Neural progenitor cell (in vitro differentiated cells): ENCODE measurements around the gene SLC39A2. TPM values are rescaled to one million over a fixed set of nuclear protein-coding genes. Genes with fewer than 3 reads are reported as not detected.

Experiments used
- DNase-seq: peaks from one replicate; pipeline ENCODE4 v3.0.0-alpha.2; 2016; ENCODE audit warnings: low spot score
- H2AFZ ChIP-seq: fragments of 200-600 bp; sonication (generic); replicated peaks from 2 replicates; pipeline ENCODE4 v1.6.1; 2016; ENCODE audit warnings: antibody characterized with exemption
- H3F3A ChIP-seq: fragments of 200-600 bp; sonication (generic); 2 replicates; pipeline ENCODE4 v1.6.1; 2016; ENCODE audit warnings: antibody characterized with exemption, low read depth
- H3K27ac ChIP-seq: fragments of 200-600 bp; sonication (generic); 2 replicates; pipeline ENCODE4 v1.5.1; 2016; ENCODE audit warnings: mild to moderate bottlenecking
- H3K27me3 ChIP-seq: fragments of 200-600 bp; sonication (generic); 2 replicates; pipeline ENCODE4 v1.6.1; 2016; ENCODE audit warnings: mild to moderate bottlenecking, moderate library complexity
- H3K36me3 ChIP-seq: fragments of 200-600 bp; sonication (generic); 2 replicates; pipeline ENCODE4 v1.5.1; 2016
- H3K4me1 ChIP-seq: fragments of 200-600 bp; sonication (generic); 2 replicates; pipeline ENCODE4 v1.6.1; 2016; ENCODE audit warnings: mixed run types
- H3K4me2 ChIP-seq: fragments of 200-600 bp; sonication (generic); 2 replicates; pipeline ENCODE4 v1.6.1; 2016
- H3K4me3 ChIP-seq: fragments of 200-600 bp; sonication (generic); 2 replicates; pipeline ENCODE4 v1.5.1; 2016
- H3K79me2 ChIP-seq: fragments of 200-600 bp; sonication (generic); 2 replicates; pipeline ENCODE4 v1.6.1; 2016; ENCODE audit warnings: low read depth
- H3K9ac ChIP-seq: fragments of 200-600 bp; sonication (generic); 2 replicates; pipeline ENCODE4 v1.6.1; 2016
- H3K9me3 ChIP-seq: fragments of 200-600 bp; sonication (generic); 2 replicates; pipeline ENCODE4 v1.5.1; 2016; ENCODE audit warnings: low read depth
- H4K20me1 ChIP-seq: fragments of 200-600 bp; sonication (generic); 2 replicates; pipeline ENCODE4 v1.6.1; 2016; ENCODE audit warnings: low read depth
- H3K27ac Mint-ChIP-seq: 3 replicates; pipeline ENCODE4 v1.8.0; 2021; ENCODE audit warnings: mixed read lengths
- H3K27me3 Mint-ChIP-seq: 2 replicates; pipeline ENCODE4 v1.8.0; 2022; ENCODE audit warnings: low read depth, mild to moderate bottlenecking, inconsistent platforms, moderate library complexity, mixed read lengths; ENCODE audit not compliant: insufficient read depth
- H3K36me3 Mint-ChIP-seq: 3 replicates; pipeline ENCODE4 v1.8.0; 2021; ENCODE audit warnings: mixed read lengths
- H3K4me1 Mint-ChIP-seq: 3 replicates; pipeline ENCODE4 v1.8.0; 2021; ENCODE audit warnings: mixed read lengths
- H3K4me3 Mint-ChIP-seq: 3 replicates; pipeline ENCODE4 v1.8.0; 2021; ENCODE audit warnings: mild to moderate bottlenecking, moderate library complexity, mixed read lengths
- H3K9me3 Mint-ChIP-seq: 3 replicates; pipeline ENCODE4 v1.8.0; 2020; ENCODE audit warnings: mixed read lengths
- CTCF ChIP-seq: fragments of 200-600 bp; sonication (generic); IDR thresholded peaks from 2 replicates; pipeline ENCODE4 v1.5.1; 2017; ENCODE audit warnings: antibody characterized with exemption, mild to moderate bottlenecking
- EZH2 ChIP-seq: fragments of 200-600 bp; sonication (generic); IDR thresholded peaks from 2 replicates; pipeline ENCODE4 v1.6.1; 2017; ENCODE audit warnings: antibody characterized with exemption, mild to moderate bottlenecking, moderate library complexity
- EZH2phosphoT487 ChIP-seq: fragments of 200-600 bp; sonication (generic); IDR thresholded peaks from 2 replicates; pipeline ENCODE4 v1.6.1; 2017; ENCODE audit warnings: antibody characterized with exemption
- total RNA-seq: library from RNA; depleted of rRNA; stranded (reverse); fragments of >200 nt; gene quantifications from 2 replicates; pipeline ENCODE4 v1.2.3, GENCODE V29; 2015; ENCODE audit warnings: low replicate concordance

SLC39A2 gene
- total RNA-seq, 1 donor from 2014 or later = not detected

GRCh38 chr14:21023174-21023573 lies 24.1 kb downstream of the SLC39A2 start:
- Histone ChIP-seq H3K4me3 (no peak overlapping the region), H3K9ac (no peak overlapping the region), H3K36me3 (no peaks in the 10 kb centered on the region), H3K27me3 (peaks cover 80% of the 10 kb centered on the region), H4K20me1 (no peaks in the 10 kb centered on the region), H3K4me1 (peaks cover 10% of the 10 kb centered on the region), H3K79me2 (no peaks in the 10 kb centered on the region), H3K27ac (no peak overlapping the region), H3K4me2 (no peak overlapping the region), H2AFZ (no peak overlapping the region), H3F3A (no peaks in the 10 kb centered on the region), H3K9me3 (no peaks in the 10 kb centered on the region)
- no peak for TF ChIP-seq CTCF
- Mint-ChIP-seq H3K27ac (no peak overlapping the region), H3K4me1 (peaks cover 15% of the 10 kb centered on the region), H3K36me3 (peaks cover 7% of the 10 kb centered on the region), H3K4me3 (peak overlapping the region; percentile 30), H3K27me3 (peaks cover 19% of the 10 kb centered on the region), H3K9me3 (peaks cover 2% of the 10 kb centered on the region)
- DNase-seq = no peak

GRCh38 chr14:21023817-21024584 lies 24.9 kb downstream of the SLC39A2 start:
- no peak for TF ChIP-seq CTCF
- peak overlapping the region; percentile 77 for H3K4me2 ChIP-seq
- Mint-ChIP-seq H3K27ac (no peak overlapping the region), H3K27me3 (peaks cover 19% of the 10 kb centered on the region), H3K9me3 (peaks cover 2% of the 10 kb centered on the region), H3K36me3 (peaks cover 7% of the 10 kb centered on the region), H3K4me3 (peak overlapping the region; percentile 82), H3K4me1 (peaks cover 15% of the 10 kb centered on the region)
- H3K27me3 ChIP-seq = peaks cover 87% of the 10 kb centered on the region
- no peak for DNase-seq
- H3K4me1 ChIP-seq = peaks cover 10% of the 10 kb centered on the region
- H2AFZ ChIP-seq = peak overlapping the region; percentile 18
- H3K79me2 ChIP-seq = no peaks in the 10 kb centered on the region
- no peak overlapping the region for H3K9ac ChIP-seq
- H3K4me3 ChIP-seq = peak overlapping the region; percentile 46
- no peaks in the 10 kb centered on the region for H4K20me1 ChIP-seq
- no peaks in the 10 kb centered on the region for H3F3A ChIP-seq
- H3K36me3 ChIP-seq = no peaks in the 10 kb centered on the region
- H3K9me3 ChIP-seq = no peaks in the 10 kb centered on the region
- H3K27ac ChIP-seq = no peak overlapping the region

- H3K4me3 Mint-ChIP-seq = peak within 1 kb of the TSS; percentile 91
- Histone ChIP-seq H3K9ac (no peak within 1 kb of the TSS), H2AFZ (peak within 1 kb of the TSS; percentile 18), H3K4me3 (peak within 1 kb of the TSS; percentile 46), H3K27me3 (peaks cover 87% of the 10 kb centered on the region), H3K9me3 (no peaks in the 10 kb centered on the region), H3K36me3 (no peaks in the 10 kb centered on the region), H3K79me2 (no peaks in the 10 kb centered on the region), H3K4me1 (peaks cover 10% of the 10 kb centered on the region), H4K20me1 (no peaks in the 10 kb centered on the region), H3K4me2 (peak within 1 kb of the TSS; percentile 77), H3K27ac (no peak within 1 kb of the TSS), H3F3A (no peaks in the 10 kb centered on the region)
- DNase-seq = peak; percentile 89
- peaks cover 19% of the 10 kb centered on the region for H3K27me3 Mint-ChIP-seq
- H3K4me1 Mint-ChIP-seq = peaks cover 15% of the 10 kb centered on the region
- H3K27ac Mint-ChIP-seq = peak within 1 kb of the TSS; percentile 43
- TF ChIP-seq EZH2 (peak; percentile 77), CTCF (no peak), EZH2phosphoT487 (peak; percentile 19)
- peaks cover 4% of the 10 kb centered on the region for H3K36me3 Mint-ChIP-seq
- peaks cover 2% of the 10 kb centered on the region for H3K9me3 Mint-ChIP-seq
These were observed 25.7 kb downstream of the SLC39A2 start, which contains the start of gene NDRG2 for GRCh38 chr14:21024585-21025370. TSS of gene NDRG2 (minus strand) at chr14:21025061. CDS start at chr14:21023315, 1,746 bp downstream.
